PC-3 (cell line): Measurements from ENCODE around the gene HTRA2.

Experiments used
- EZH2 ChIP-seq: fragments of 300-600 bp; sonication (generic); IDR thresholded peaks from one replicate; pipeline ENCODE4 v1.6.1; 2017; ENCODE audit warnings: antibody characterized with exemption, mild to moderate bottlenecking, low read length; ENCODE audit not compliant: unreplicated experiment
- EZH2phosphoT487 ChIP-seq: fragments of 300-600 bp; sonication (generic); IDR thresholded peaks from 2 replicates; pipeline ENCODE4 v1.6.1; 2018; ENCODE audit warnings: mild to moderate bottlenecking, antibody characterized with exemption, low read length, borderline replicate concordance
- TF ChIP-seq, protein P1 (sequence below): fragments of 300-600 bp; sonication (generic); conservative IDR thresholded peaks from 2 replicates; pipeline ENCODE4 v1.5.1; 2017; ENCODE audit warnings: antibody characterized with exemption, low read depth, mild to moderate bottlenecking, low read length

- TF ChIP-seq, protein P1, sequence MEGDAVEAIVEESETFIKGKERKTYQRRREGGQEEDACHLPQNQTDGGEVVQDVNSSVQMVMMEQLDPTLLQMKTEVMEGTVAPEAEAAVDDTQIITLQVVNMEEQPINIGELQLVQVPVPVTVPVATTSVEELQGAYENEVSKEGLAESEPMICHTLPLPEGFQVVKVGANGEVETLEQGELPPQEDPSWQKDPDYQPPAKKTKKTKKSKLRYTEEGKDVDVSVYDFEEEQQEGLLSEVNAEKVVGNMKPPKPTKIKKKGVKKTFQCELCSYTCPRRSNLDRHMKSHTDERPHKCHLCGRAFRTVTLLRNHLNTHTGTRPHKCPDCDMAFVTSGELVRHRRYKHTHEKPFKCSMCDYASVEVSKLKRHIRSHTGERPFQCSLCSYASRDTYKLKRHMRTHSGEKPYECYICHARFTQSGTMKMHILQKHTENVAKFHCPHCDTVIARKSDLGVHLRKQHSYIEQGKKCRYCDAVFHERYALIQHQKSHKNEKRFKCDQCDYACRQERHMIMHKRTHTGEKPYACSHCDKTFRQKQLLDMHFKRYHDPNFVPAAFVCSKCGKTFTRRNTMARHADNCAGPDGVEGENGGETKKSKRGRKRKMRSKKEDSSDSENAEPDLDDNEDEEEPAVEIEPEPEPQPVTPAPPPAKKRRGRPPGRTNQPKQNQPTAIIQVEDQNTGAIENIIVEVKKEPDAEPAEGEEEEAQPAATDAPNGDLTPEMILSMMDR, result no peak
- TF ChIP-seq EZH2, result no peak
- TF ChIP-seq EZH2phosphoT487, result no peak
Observed at GRCh38 chr2:74550231-74550630, 20.5 kb downstream of the HTRA2 start.
